DOHH2 (cell line): ENCODE measurements around the gene GRM5.

ENCODE experiments used
- H3F3A ChIP-seq: fragments of 200-600 bp; sonication (generic), shearing (Covaris generic); 2 replicates; pipeline ENCODE4 v1.6.0; 2016; ENCODE audit warnings: antibody characterized with exemption, mild to moderate bottlenecking; ENCODE audit not compliant: control insufficient read depth, insufficient read depth
- H3K27ac ChIP-seq: fragments of 200-600 bp; sonication (generic); 2 replicates; pipeline ENCODE4 v1.5.1; 2014; ENCODE audit warnings: low read depth, mild to moderate bottlenecking, low read length, moderate library complexity
- H3K27me3 ChIP-seq: fragments of 200-600 bp; sonication (generic); 2 replicates; pipeline ENCODE4 v1.6.1; 2014; ENCODE audit warnings: mild to moderate bottlenecking, low read length, mixed read lengths; ENCODE audit not compliant: control insufficient read depth
- H3K36me3 ChIP-seq: fragments of 200-600 bp; sonication (generic); 2 replicates; pipeline ENCODE4 v1.6.1; 2014; ENCODE audit warnings: mild to moderate bottlenecking, low read length, moderate library complexity, mixed read lengths; ENCODE audit not compliant: control insufficient read depth
- H3K4me1 ChIP-seq: fragments of 200-600 bp; sonication (generic); 2 replicates; pipeline ENCODE4 v1.6.1; 2014; ENCODE audit warnings: mild to moderate bottlenecking, low read length, mixed read lengths; ENCODE audit not compliant: control insufficient read depth
- H3K4me2 ChIP-seq: fragments of 200-600 bp; sonication (generic); 2 replicates; pipeline ENCODE4 v1.6.0; 2014; ENCODE audit warnings: mild to moderate bottlenecking, low read length, moderate library complexity
- H3K4me3 ChIP-seq: fragments of 200-600 bp; sonication (generic); 2 replicates; pipeline ENCODE4 v1.5.1; 2014; ENCODE audit warnings: mild to moderate bottlenecking, low read length, mixed read lengths
- H3K79me2 ChIP-seq: fragments of 200-600 bp; sonication (generic); 2 replicates; pipeline ENCODE4 v1.6.1; 2014; ENCODE audit warnings: mild to moderate bottlenecking, low read length, mixed read lengths; ENCODE audit not compliant: control insufficient read depth
- H3K9me2 ChIP-seq: fragments of 200-600 bp; sonication (generic); replicated peaks from 2 replicates; pipeline ENCODE4 v1.6.1; 2014; ENCODE audit warnings: mild to moderate bottlenecking, low read length, mixed read lengths; ENCODE audit not compliant: control insufficient read depth
- H3K9me3 ChIP-seq: fragments of 200-600 bp; sonication (generic); 2 replicates; pipeline ENCODE4 v1.6.1; 2014; ENCODE audit warnings: antibody characterized with exemption, low read length, mixed read lengths; ENCODE audit not compliant: control insufficient read depth, insufficient read depth
- H4K20me1 ChIP-seq: fragments of 200-600 bp; sonication (generic); 2 replicates; pipeline ENCODE4 v1.6.0; 2014; ENCODE audit warnings: low read depth, mild to moderate bottlenecking, antibody characterized with exemption, low read length, moderate library complexity; ENCODE audit not compliant: control insufficient read depth, insufficient read depth
- EZH2phosphoT487 ChIP-seq: fragments of 200-600 bp; sonication (generic); IDR thresholded peaks from 2 replicates; pipeline ENCODE4 v1.6.1; 2017; ENCODE audit warnings: borderline replicate concordance, mild to moderate bottlenecking, antibody characterized with exemption, low read length, moderate library complexity, mixed read lengths
- TF ChIP-seq, protein P1 (sequence below): fragments of 200-600 bp; sonication (generic); IDR thresholded peaks from one replicate; pipeline ENCODE4 v1.5.1; 2014; ENCODE audit warnings: antibody characterized with exemption, mild to moderate bottlenecking, low read depth, low read length; ENCODE audit not compliant: poor library complexity, severe bottlenecking

GRM5 gene

DNA sequence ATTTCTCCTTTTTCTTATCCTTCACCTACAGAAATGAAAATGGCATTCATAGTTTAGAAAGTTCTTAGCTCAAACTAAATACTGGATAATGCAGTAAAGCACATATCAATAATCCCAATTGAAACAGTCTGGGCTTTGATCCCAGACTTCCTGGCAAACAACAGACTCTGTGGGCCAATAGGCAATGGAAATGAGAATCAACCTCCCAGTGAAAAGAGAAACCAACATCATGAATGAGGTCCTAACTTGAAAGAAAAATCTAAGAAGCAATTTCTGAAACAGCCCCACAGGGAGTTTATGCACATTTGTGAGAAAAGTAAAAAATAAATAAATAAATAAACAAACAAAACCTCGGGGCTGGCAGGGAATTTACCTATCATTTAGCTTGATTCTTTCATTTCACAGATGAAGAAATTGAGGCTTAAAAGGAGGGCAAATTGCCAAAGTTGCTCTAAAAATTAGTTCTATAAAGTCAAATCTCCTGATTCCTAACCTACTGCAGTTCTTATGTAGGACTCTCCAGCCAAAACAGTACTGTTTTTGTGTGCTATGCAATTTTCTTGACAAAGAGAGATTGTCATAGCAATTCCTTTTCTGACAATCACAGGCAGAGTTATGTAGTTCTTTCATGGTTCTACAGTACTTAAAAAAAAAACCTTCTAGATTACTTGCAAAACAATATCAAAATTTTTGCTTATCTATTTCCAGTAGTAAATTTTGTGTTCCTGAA, 265.8 kb downstream of the GRM5 start:
- no peak for TF ChIP-seq EZH2phosphoT487
- TF ChIP-seq, protein P1, sequence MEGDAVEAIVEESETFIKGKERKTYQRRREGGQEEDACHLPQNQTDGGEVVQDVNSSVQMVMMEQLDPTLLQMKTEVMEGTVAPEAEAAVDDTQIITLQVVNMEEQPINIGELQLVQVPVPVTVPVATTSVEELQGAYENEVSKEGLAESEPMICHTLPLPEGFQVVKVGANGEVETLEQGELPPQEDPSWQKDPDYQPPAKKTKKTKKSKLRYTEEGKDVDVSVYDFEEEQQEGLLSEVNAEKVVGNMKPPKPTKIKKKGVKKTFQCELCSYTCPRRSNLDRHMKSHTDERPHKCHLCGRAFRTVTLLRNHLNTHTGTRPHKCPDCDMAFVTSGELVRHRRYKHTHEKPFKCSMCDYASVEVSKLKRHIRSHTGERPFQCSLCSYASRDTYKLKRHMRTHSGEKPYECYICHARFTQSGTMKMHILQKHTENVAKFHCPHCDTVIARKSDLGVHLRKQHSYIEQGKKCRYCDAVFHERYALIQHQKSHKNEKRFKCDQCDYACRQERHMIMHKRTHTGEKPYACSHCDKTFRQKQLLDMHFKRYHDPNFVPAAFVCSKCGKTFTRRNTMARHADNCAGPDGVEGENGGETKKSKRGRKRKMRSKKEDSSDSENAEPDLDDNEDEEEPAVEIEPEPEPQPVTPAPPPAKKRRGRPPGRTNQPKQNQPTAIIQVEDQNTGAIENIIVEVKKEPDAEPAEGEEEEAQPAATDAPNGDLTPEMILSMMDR, result no peak
- H3K9me3 ChIP-seq, result no peaks in the 10 kb centered on the region
- no peaks in the 10 kb centered on the region for H3K79me2 ChIP-seq
- H3K9me2 ChIP-seq, result no peaks in the 10 kb centered on the region
- no peak overlapping the region for H3K27ac ChIP-seq
- H3K4me2 ChIP-seq, result no peak overlapping the region
- no peak overlapping the region for H3K4me3 ChIP-seq
- H3K27me3 ChIP-seq, result no peaks in the 10 kb centered on the region
- H3K4me1 ChIP-seq, result no peaks in the 10 kb centered on the region
- H3F3A ChIP-seq, result no peaks in the 10 kb centered on the region
- no peaks in the 10 kb centered on the region for H3K36me3 ChIP-seq
- no peaks in the 10 kb centered on the region for H4K20me1 ChIP-seq

DNA sequence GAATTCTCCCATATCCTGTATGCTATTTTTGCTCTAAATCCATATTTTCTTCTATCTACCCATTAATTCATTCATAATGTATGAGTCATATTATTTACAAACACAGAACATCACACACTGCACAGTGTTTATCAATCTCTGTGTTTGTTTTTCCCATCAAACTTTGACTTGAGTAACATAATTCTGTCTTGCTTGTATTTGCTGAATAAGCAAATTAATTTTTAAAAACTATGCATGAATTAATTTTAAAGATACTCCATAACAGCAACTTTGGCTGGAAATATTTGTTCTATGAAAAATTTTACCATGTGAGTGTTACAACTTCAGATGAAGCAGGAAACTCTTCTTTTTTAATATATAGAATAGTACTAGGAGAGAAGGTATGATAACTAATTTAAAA, 275.6 kb downstream of the GRM5 start:
- TF ChIP-seq EZH2phosphoT487, result no peak
- TF ChIP-seq, protein P1, result no peak
- Histone ChIP-seq H3F3A (no peaks in the 10 kb centered on the region), H3K79me2 (no peaks in the 10 kb centered on the region), H4K20me1 (no peaks in the 10 kb centered on the region), H3K4me2 (no peak overlapping the region), H3K4me1 (no peaks in the 10 kb centered on the region), H3K9me3 (no peaks in the 10 kb centered on the region), H3K4me3 (no peak overlapping the region), H3K27ac (no peak overlapping the region), H3K9me2 (no peaks in the 10 kb centered on the region), H3K27me3 (no peaks in the 10 kb centered on the region), H3K36me3 (no peaks in the 10 kb centered on the region)

DNA sequence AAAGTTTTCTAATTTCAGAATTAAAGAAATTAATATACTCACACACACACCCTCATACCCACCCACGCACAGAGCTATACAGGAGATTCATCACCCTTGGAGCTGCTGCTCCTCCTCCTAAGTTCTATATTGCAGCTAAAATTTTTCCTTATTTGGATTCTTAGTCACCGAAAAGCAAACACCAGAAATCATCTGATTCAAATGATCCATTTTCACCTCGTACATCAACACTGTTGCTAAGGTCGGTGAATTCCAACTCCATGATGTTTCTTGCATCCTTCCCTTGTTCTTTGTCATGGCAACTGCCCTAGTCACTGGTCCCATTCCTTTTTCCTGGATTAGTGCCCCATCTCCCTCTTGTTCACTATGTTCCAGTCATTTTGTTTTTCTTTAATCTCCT, 286.2 kb downstream of the GRM5 start:
- H3K4me3 ChIP-seq, result no peak overlapping the region
- TF ChIP-seq, protein P1, result no peak
- TF ChIP-seq EZH2phosphoT487, result no peak
- H3K27ac ChIP-seq, result no peak overlapping the region
- no peaks in the 10 kb centered on the region for H3F3A ChIP-seq
- H3K9me3 ChIP-seq, result no peaks in the 10 kb centered on the region; the same call in 1 of the 2 replicates
- H3K4me1 ChIP-seq, result no peaks in the 10 kb centered on the region
- H4K20me1 ChIP-seq, result no peaks in the 10 kb centered on the region
- no peaks in the 10 kb centered on the region for H3K36me3 ChIP-seq
- no peaks in the 10 kb centered on the region for H3K79me2 ChIP-seq
- H3K9me2 ChIP-seq, result no peaks in the 10 kb centered on the region
- H3K27me3 ChIP-seq, result no peaks in the 10 kb centered on the region
- no peak overlapping the region for H3K4me2 ChIP-seq
